Skeletal muscle satellite cell (primary cell): Measurements from ENCODE around the gene GALNT17.
"Not testable (repeated sequence)": the region's sequence is repeated elsewhere in the genome, so short reads cannot be mapped to it uniquely, and the experiment has no call there.

Source experiments
- H3K27me3 ChIP-seq: 2 replicates; pipeline ENCODE4 v1.7.0; 2013; ENCODE audit warnings: low read length; ENCODE audit not compliant: control insufficient read depth, insufficient read depth
- H3K36me3 ChIP-seq: 2 replicates; pipeline ENCODE4 v1.7.0; 2013; ENCODE audit warnings: mild to moderate bottlenecking, control low read depth, low read length; ENCODE audit not compliant: insufficient read depth
- H3K4me1 ChIP-seq: 2 replicates; pipeline ENCODE4 v1.7.0; 2013; ENCODE audit warnings: low read length; ENCODE audit not compliant: control insufficient read depth, insufficient read depth
- H3K4me2 ChIP-seq: 2 replicates; pipeline ENCODE4 v1.7.0; 2013; ENCODE audit warnings: mild to moderate bottlenecking, low read length
- H3K4me3 ChIP-seq: 2 replicates; pipeline ENCODE4 v1.7.0; 2013; ENCODE audit warnings: low read length
- H3K9ac ChIP-seq: 2 replicates; pipeline ENCODE4 v1.7.0; 2013; ENCODE audit warnings: mild to moderate bottlenecking, low read depth, low read length, moderate library complexity
- H3K9me3 ChIP-seq: replicated peaks from 2 replicates; pipeline ENCODE4 v1.7.0; 2013; ENCODE audit warnings: mild to moderate bottlenecking, control low read depth, low read length

GALNT17 gene

DNA sequence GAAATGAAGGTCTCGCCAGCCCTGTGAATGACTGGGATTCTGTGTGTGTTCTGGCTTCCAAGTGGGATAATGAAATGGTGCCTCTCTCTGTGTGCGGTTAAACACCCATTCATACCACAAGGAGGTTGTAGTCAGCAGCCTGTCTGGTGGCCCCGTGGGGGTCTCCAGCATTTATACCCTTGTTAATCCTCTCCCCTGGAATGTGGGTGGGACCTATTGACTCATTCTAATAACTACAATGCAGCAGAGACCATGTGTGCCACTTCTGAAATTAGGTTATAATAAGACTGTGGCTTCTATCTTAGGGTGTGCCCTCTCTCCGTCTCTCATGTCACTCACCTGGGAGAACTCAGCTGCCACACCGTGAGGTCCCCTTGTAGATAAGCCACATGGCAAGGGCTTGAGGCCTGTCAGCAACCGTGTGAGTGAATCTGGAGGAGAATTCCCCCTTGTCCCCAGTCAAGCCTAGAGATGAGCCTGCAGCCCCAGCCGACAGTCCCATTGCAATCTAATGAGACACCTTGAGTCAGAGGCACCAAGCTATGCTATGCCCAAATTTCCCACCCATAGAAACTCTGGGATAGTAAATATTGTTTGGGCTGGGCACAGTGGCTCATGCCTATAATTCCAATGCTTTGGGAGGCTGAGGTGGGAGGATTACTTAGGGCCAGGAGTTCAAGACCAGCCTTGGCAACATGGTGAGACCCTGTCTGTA lies 106.8 kb downstream of the GALNT17 start:
- H3K4me1 ChIP-seq, result no peaks in the 10 kb centered on the region
- no peaks in the 10 kb centered on the region for H3K27me3 ChIP-seq
- H3K4me3 ChIP-seq, result no peak overlapping the region
- H3K9ac ChIP-seq, result no peak overlapping the region
- H3K9me3 ChIP-seq, result peaks cover 3% of the 10 kb centered on the region
- H3K4me2 ChIP-seq, result no peak overlapping the region
- H3K36me3 ChIP-seq, result no peaks in the 10 kb centered on the region

DNA sequence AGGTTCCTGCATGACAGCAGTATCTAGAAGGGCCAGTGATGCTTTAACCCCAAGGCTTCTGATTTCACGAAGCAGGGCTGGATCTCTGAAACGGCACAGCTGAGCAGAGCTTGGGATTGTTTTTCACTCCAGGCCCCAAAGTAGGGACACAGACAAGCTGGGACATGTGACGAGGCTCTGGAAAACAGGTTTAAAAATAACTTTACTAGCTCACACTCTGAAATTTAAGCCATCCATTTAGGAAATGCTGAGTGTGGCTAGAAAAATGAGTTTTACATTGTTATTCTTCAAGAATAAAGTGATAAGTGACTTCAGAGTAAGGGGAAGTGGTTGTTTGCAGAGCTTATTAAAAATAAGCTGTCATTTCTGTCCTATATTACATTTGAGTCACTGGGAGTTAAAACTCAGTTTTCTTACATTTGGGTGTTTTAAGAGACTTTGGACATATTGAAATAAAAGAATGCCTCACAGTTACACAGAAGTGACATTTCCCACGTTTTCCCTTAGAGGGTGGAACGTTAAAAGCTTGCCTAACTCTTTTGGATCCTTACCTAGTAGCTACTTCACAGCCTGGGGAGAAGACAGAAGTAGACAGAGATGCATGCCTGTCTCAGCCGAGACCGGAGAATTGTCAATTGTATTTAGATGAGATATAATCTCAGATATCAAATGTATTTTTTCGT lies 107.8 kb downstream of the GALNT17 start:
- H3K4me3 ChIP-seq, result no peak overlapping the region
- H3K4me2 ChIP-seq, result no peak overlapping the region
- H3K36me3 ChIP-seq, result no peaks in the 10 kb centered on the region
- H3K9me3 ChIP-seq, result peaks cover 3% of the 10 kb centered on the region
- H3K9ac ChIP-seq, result no peak overlapping the region
- H3K27me3 ChIP-seq, result no peaks in the 10 kb centered on the region
- no peaks in the 10 kb centered on the region for H3K4me1 ChIP-seq

DNA sequence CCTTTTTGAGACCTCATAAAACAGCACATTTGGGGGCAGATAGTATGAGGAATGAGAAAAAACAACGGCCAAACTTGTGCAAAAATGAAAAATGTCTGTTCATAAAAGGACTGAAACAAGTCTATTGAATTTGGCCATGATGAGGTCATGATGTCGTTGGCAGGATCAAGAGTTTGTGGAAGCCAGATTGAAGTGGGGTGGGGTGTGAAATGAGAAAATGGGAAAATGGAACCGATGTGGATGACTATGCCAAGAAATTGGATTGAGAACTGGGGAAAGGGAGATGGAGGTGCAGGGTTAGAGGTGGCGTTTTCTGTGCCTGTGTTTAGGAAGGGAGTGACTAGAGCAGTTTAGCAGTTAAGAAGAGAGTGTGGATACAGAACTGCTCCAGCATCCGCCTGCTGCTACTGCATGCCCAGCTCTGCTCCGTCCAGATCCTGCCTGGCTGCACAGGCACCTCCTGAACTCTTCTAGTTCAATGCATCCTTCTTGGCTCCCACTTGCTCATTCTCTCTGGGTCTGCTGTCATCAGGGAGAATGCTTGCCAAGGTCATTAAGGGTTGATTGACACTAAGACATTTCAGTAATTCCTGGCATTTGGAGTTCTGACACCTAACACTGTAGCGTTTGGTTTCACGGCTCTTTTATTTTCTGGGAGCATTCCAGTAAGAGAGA lies 111.9 kb downstream of the GALNT17 start:
- H3K4me2 ChIP-seq, result no peak overlapping the region
- no peaks in the 10 kb centered on the region for H3K4me1 ChIP-seq
- H3K36me3 ChIP-seq, result no peaks in the 10 kb centered on the region
- H3K9ac ChIP-seq, result no peak overlapping the region
- H3K9me3 ChIP-seq, result no peaks in the 10 kb centered on the region
- H3K4me3 ChIP-seq, result no peak overlapping the region
- no peaks in the 10 kb centered on the region for H3K27me3 ChIP-seq

DNA sequence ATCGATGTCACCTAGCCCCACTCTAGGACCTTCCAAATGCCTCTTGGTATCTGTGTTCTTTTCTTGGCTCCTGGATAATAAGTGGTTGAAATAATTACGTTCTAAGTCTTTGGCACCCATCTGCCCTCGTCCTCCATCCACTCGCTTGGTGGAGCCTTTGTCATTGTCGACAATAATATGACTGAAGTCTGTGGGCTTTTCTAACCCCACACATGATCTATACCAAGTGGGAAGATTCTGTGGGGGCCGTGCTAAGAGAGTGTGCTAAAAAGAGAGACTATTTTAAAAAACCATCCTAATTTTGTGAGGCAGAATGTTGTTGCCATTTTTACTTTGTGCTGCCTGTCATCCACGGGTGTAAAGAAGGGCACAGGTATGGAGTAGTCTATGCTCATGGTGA lies 113.1 kb downstream of the GALNT17 start:
- H3K4me1 ChIP-seq, result no peaks in the 10 kb centered on the region
- no peaks in the 10 kb centered on the region for H3K27me3 ChIP-seq
- H3K36me3 ChIP-seq, result no peaks in the 10 kb centered on the region
- no peak overlapping the region for H3K4me2 ChIP-seq
- H3K9ac ChIP-seq, result no peak overlapping the region
- no peak overlapping the region for H3K4me3 ChIP-seq
- H3K9me3 ChIP-seq, result no peaks in the 10 kb centered on the region

DNA sequence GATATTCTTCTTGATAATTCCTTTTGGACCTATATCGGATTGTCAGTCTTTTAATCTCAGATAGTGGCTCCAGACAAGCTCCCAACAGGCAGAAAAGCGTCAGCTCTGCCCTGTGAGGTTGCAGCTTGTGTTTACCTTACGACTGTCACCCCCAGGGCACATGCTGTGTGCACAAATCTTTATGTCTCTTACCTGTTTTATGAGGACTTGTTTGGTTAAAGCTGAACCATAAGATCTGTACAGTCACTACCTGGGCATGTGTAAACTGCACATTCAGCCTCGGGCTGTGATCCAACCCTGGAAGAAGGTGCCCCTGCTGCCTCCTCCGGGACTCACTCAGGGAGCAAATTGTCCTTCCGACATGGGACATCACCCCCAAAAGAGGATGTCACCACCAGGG lies 119.8 kb downstream of the GALNT17 start:
- H3K4me1 ChIP-seq, result no peaks in the 10 kb centered on the region
- H3K9me3 ChIP-seq, result peaks cover 7% of the 10 kb centered on the region
- H3K4me2 ChIP-seq, result no peak overlapping the region
- no peaks in the 10 kb centered on the region for H3K36me3 ChIP-seq
- no peak overlapping the region for H3K9ac ChIP-seq
- no peak overlapping the region for H3K4me3 ChIP-seq
- no peaks in the 10 kb centered on the region for H3K27me3 ChIP-seq

DNA sequence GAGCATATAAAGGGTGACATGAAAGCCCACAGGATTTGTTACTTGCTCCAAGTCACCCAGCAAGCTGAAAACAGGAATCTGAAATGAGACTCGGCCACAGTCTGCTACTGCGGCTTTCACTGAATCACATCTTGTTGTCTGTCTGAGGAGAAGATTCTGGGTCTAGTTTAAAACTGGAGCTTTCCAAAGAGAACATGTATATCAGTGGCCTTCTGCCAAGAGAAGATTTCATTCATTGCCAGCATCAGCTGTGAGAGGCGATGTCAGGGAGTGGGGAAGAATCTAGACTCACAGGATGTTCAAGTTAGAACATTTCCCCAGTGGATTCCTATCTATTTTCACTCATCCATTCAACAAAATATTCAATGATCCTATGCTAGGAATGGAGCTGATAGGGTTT lies 122.8 kb downstream of the GALNT17 start:
- H3K4me2 ChIP-seq, result no peak overlapping the region
- no peaks in the 10 kb centered on the region for H3K4me1 ChIP-seq
- no peak overlapping the region for H3K9ac ChIP-seq
- no peaks in the 10 kb centered on the region for H3K27me3 ChIP-seq
- peaks cover 10% of the 10 kb centered on the region for H3K9me3 ChIP-seq
- no peak overlapping the region for H3K4me3 ChIP-seq
- H3K36me3 ChIP-seq, result no peaks in the 10 kb centered on the region

DNA sequence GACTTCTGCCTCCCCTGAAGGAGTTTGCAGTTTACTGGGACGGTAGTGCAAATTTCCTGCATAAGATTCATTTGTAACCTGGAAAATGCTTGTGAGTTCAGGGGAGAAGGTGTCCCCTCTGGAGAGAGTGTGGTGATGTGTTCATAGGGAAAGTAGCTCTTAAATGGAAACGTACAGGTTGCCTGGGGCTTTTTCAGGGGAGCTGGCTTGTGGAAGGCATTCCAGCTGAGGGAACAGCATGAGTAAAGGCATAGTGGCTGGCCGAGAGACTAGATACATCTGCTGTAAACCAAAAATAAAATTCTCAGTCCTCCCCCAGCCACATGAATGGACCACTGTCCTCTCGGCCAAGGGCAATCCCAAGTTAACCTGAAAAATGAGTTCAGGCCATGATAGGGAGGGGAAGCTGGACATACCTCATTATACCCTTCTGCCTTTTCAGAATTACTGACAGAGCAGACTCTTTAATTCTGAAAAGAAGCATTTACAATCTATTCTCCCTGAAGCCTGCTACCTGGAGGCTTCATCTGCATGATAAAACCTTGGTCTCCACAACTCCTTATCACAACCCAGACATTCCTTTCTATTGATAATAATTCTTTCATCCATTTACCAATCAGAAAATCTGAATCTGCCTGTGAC lies 123.7 kb downstream of the GALNT17 start:
- no peak overlapping the region for H3K4me3 ChIP-seq
- peaks cover 10% of the 10 kb centered on the region for H3K9me3 ChIP-seq
- H3K27me3 ChIP-seq, result no peaks in the 10 kb centered on the region
- H3K36me3 ChIP-seq, result no peaks in the 10 kb centered on the region
- H3K4me2 ChIP-seq, result no peak overlapping the region
- no peaks in the 10 kb centered on the region for H3K4me1 ChIP-seq
- no peak overlapping the region for H3K9ac ChIP-seq

DNA sequence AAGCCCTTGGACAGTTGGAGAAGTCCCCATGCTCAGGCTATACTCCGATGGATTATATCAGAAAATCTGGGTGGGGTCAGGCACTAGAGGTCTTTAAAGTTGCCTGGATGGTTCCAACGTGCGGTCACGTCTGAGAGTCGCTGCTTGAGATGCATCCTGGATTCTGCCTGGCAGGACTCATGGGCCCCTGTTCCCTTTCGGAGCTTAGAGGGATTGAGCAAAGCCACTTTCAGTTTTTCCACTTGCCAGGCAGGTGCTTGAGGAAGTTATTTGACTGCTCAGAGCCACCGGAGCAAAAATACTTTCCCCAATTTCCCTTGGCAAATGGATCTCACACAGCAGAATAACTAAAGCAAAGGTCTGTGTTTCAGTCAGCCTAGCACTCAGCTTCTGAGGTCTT lies 129.1 kb downstream of the GALNT17 start:
- no peaks in the 10 kb centered on the region for H3K27me3 ChIP-seq
- H3K9ac ChIP-seq, result no peak overlapping the region
- no peaks in the 10 kb centered on the region for H3K36me3 ChIP-seq
- no peak overlapping the region for H3K4me3 ChIP-seq
- no peak overlapping the region for H3K4me2 ChIP-seq
- H3K9me3 ChIP-seq, result peaks cover 3% of the 10 kb centered on the region
- no peaks in the 10 kb centered on the region for H3K4me1 ChIP-seq

DNA sequence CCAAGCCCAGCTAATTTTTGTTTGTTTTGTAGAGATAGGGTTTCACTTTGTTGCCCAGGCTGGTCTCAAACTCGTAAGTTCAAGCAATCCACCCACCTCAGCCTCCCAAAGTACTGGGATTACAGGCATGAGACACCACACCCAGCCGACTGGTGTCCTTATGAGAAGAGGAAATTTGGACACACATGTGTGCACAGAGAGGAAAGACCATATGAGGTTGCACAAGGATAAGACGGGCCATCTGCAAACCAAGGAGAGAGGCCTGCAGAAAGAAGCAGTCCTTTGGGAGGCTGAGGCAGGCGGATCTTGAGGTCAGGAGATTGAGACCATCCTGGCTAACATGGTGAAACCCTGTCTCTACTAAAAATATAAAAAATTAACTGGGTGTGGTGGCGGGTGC lies 130.9 kb downstream of the GALNT17 start:
- not testable (repeated sequence) for H3K36me3 ChIP-seq, H3K4me2 ChIP-seq, H3K4me1 ChIP-seq, H3K9ac ChIP-seq, H3K9me3 ChIP-seq, H3K27me3 ChIP-seq, H3K4me3 ChIP-seq

DNA sequence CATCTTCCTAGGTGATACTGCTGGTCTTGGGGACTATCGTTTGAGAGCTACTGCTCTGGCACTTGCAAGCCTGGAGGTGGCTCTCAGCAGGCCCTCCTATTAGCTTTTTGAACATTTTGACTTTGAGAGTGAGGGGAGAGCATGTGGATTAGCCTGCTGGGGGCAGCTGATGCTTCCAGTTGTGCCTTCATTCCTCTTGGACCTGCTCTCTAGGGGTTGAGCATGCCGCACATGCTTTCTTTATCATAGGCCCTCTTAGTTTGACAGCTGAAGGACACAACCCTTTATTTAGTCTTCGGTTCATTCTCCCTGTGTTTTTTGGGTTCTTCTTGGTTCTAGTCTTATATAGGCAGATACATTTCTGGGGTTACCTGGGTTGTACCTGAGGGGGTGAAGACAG lies 132.1 kb downstream of the GALNT17 start:
- H3K4me2 ChIP-seq, result no peak overlapping the region
- no peak overlapping the region for H3K4me3 ChIP-seq
- no peak overlapping the region for H3K9ac ChIP-seq
- no peaks in the 10 kb centered on the region for H3K4me1 ChIP-seq
- H3K9me3 ChIP-seq, result no peaks in the 10 kb centered on the region
- H3K27me3 ChIP-seq, result no peaks in the 10 kb centered on the region
- H3K36me3 ChIP-seq, result no peaks in the 10 kb centered on the region

DNA sequence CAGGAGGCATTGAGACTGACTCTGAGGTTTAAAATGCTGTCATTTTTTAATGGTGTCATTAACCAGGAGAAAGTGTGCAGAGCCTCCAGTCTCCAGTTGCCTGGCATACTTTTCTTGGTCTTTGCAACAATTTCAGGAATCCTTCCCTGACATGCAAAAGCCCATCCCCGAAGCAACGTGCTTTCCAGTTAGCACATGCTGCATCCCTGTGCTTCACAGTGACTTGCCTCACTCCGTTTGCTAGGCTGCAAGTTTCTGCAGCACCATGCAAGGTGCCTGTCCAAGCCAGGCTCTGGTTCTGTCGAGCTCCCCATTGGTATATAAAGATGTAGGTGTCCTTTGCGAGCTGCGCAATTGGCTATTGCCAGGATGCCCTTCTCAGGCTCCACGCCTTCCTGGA lies 135.0 kb downstream of the GALNT17 start:
- Histone ChIP-seq H3K27me3 (no peaks in the 10 kb centered on the region), H3K9ac (no peak overlapping the region), H3K36me3 (no peaks in the 10 kb centered on the region), H3K4me1 (no peaks in the 10 kb centered on the region), H3K4me3 (no peak overlapping the region), H3K9me3 (no peaks in the 10 kb centered on the region), H3K4me2 (no peak overlapping the region)
